Measurements from ENCODE around the gene HNRNPA0. TPM values are rescaled to one million over a fixed set of nuclear protein-coding genes. Genes with fewer than 3 reads are reported as not detected.

Gene HNRNPA0
- total and polyA plus RNA-seq, 9 of the 15 experiments (the other 6 are each of a cell fraction or from before 2014, with no cell fraction given), result 5.0 to 33.3 (median 10.7) TPM

DNA sequence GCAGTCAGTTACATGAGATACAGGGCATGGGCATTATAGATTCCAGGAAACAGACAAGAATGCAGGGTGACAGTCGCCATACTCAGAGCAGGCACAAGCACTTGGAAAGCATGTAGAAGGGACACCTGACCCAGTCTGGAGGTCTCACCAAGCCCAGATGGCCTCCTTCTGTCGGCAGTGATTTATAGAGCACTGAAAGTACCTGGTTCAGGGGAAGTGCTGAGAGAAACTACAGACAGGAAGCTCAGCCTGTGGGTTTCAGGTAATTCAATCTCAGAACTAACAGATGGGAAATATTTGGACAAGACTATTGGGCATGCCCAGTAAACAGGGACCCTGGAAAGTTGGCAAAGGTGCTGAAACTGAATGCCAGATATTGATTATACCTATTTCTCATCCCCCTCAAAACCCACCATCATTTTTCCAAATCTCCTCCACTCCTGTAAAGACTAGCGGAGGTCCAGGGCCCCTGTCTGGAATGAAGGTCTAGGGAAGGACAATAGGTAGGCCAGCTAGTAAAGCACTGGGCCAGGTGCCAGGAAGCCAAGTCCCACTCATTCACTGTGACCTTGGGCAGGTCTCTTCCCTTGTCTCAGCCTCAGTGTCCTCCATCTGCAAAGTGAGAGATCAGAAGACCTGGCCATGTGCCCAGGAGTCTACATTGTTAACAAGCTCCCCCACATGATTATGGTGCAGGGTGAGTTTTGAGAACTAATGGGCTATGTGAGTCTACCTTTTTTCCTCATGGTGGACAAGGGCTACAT lies 45.2 kb downstream of the HNRNPA0 start:
- Histone ChIP-seq H2AFZ (ENCODE audit: low read depth, low read length) (no peak overlapping the region), H3K9me1 (ENCODE audit: control insufficient read depth, insufficient read depth, low read length) (no peaks in the 10 kb centered on the region), H3K4me3 (no peak overlapping the region), H3K9me3 (replicated peaks; ENCODE audit: control insufficient read depth, insufficient read depth, low read depth, low read length) (no peaks in the 10 kb centered on the region), H3K4me2 (ENCODE audit: insufficient read depth, low read length) (no peak overlapping the region), H3K79me2 (ENCODE audit: control insufficient read depth, insufficient read depth, low read length) (no peaks in the 10 kb centered on the region), H3K9ac (ENCODE audit: insufficient read depth in 1 of 2, low read depth in 2 of 2, low read length in 2 of 2) (no peak overlapping the region), H3K27me3 (ENCODE audit: control insufficient read depth in 2 of 2, insufficient read depth in 2 of 2, low read length in 2 of 2) (no peaks in the 10 kb centered on the region), H4K20me1 (replicated peaks; ENCODE audit: control insufficient read depth, insufficient read depth, low read length) (no peaks in the 10 kb centered on the region), H3K27ac (ENCODE audit: extremely low read depth, low read depth, low read length) (no peak overlapping the region), H3K36me3 (ENCODE audit: control insufficient read depth, insufficient read depth, low read length) (no peaks in the 10 kb centered on the region), H3K4me1 (replicated peaks in 1 of 2; ENCODE audit: control insufficient read depth in 2 of 2, insufficient read depth in 2 of 2, low read length in 2 of 2) (no peaks in the 10 kb centered on the region)
- in situ Hi-C loops (cut with MboI) (no loop called here), intact Hi-C loops (cut with micrococcal nuclease) (no loop called here)
- WGBS (ENCODE audit: insufficient coverage, low coverage, missing lambda C conversion rate), result 0% methylated on average over 3 of the region's 3 CpGs
- ChIA-PET CTCF (ENCODE audit: low intra/inter-chr PET ratio) (no interaction called here), POLR2A (interaction anchor here (0.6 kb wide), 1 partner anchor 607 kb away, joined by 3 read pairs; no protein-coding TSS in a partner anchor)
- ATAC-seq, result no peak
- no TSS peak for BruUV-seq (replicated peaks)
- no peak for FAIRE-seq
- DNase-seq (ENCODE audit: extremely low read depth in 1 of 4, low spot score in 3 of 4), result no peak
- TF ChIP-seq U2AF1 (optimal IDR thresholded peaks at IDR 0.05; ENCODE audit: low read depth, low read length) (no peak), ZNF316 (IDR thresholded peaks at IDR 0.05) (no peak), IRF2 (CRISPR knock-in tag; IDR thresholded peaks at IDR 0.05) (no peak), ZNF444 (CRISPR knock-in tag; IDR thresholded peaks at IDR 0.05) (no peak), ZNF785 (CRISPR knock-in tag; IDR thresholded peaks at IDR 0.05) (no peak), RAD21 (CRISPR knock-in tag; conservative IDR thresholded peaks at IDR 0.05 in 1 of 2, IDR thresholded peaks at IDR 0.05 in 1 of 2) (no peak), ETV5 (CRISPR knock-in tag; IDR thresholded peaks at IDR 0.05; ENCODE audit: low read depth) (no peak), ARHGAP35 (IDR thresholded peaks at IDR 0.05; ENCODE audit: partially characterized antibody) (no peak)
- TF ChIP-seq, protein P1, sequence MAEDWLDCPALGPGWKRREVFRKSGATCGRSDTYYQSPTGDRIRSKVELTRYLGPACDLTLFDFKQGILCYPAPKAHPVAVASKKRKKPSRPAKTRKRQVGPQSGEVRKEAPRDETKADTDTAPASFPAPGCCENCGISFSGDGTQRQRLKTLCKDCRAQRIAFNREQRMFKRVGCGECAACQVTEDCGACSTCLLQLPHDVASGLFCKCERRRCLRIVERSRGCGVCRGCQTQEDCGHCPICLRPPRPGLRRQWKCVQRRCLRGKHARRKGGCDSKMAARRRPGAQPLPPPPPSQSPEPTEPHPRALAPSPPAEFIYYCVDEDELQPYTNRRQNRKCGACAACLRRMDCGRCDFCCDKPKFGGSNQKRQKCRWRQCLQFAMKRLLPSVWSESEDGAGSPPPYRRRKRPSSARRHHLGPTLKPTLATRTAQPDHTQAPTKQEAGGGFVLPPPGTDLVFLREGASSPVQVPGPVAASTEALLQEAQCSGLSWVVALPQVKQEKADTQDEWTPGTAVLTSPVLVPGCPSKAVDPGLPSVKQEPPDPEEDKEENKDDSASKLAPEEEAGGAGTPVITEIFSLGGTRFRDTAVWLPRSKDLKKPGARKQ (CRISPR knock-in tag; IDR thresholded peaks at IDR 0.05), result no peak
- TF ChIP-seq, protein P2, sequence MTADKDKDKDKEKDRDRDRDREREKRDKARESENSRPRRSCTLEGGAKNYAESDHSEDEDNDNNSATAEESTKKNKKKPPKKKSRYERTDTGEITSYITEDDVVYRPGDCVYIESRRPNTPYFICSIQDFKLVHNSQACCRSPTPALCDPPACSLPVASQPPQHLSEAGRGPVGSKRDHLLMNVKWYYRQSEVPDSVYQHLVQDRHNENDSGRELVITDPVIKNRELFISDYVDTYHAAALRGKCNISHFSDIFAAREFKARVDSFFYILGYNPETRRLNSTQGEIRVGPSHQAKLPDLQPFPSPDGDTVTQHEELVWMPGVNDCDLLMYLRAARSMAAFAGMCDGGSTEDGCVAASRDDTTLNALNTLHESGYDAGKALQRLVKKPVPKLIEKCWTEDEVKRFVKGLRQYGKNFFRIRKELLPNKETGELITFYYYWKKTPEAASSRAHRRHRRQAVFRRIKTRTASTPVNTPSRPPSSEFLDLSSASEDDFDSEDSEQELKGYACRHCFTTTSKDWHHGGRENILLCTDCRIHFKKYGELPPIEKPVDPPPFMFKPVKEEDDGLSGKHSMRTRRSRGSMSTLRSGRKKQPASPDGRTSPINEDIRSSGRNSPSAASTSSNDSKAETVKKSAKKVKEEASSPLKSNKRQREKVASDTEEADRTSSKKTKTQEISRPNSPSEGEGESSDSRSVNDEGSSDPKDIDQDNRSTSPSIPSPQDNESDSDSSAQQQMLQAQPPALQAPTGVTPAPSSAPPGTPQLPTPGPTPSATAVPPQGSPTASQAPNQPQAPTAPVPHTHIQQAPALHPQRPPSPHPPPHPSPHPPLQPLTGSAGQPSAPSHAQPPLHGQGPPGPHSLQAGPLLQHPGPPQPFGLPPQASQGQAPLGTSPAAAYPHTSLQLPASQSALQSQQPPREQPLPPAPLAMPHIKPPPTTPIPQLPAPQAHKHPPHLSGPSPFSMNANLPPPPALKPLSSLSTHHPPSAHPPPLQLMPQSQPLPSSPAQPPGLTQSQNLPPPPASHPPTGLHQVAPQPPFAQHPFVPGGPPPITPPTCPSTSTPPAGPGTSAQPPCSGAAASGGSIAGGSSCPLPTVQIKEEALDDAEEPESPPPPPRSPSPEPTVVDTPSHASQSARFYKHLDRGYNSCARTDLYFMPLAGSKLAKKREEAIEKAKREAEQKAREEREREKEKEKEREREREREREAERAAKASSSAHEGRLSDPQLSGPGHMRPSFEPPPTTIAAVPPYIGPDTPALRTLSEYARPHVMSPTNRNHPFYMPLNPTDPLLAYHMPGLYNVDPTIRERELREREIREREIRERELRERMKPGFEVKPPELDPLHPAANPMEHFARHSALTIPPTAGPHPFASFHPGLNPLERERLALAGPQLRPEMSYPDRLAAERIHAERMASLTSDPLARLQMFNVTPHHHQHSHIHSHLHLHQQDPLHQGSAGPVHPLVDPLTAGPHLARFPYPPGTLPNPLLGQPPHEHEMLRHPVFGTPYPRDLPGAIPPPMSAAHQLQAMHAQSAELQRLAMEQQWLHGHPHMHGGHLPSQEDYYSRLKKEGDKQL (CRISPR knock-in tag; IDR thresholded peaks at IDR 0.05; ENCODE audit: borderline replicate concordance), result no peak

Measured in K562 (cell line).